HepG2 (cell line): ENCODE measurements around the gene PARD3. TPM values are rescaled to one million over a fixed set of nuclear protein-coding genes. Genes with fewer than 3 reads are reported as not detected.

ENCODE experiments used
- ATAC-seq: fragments of 200-7000 bp; cut with Tn5 transposase; 3 replicates; pipeline ENCODE4 v1.9.1; 2020; ENCODE audit warnings: mild to moderate bottlenecking, moderate library complexity
- BruUV-seq: library from RNA; stranded (reverse); fragments of 400-500 nt; replicated peaks from 2 replicates; lab custom pipeline; 2021; lab: Mats Ljungman, UMichigan
- CTCF ChIA-PET: fragments of 300-600 bp; formaldehyde crosslinking; extraction: SDS; loops from one replicate; lab custom pipeline; 2021; ENCODE audit warnings: low total read pairs, inconsistent platforms, low intra/inter-chr PET ratio; lab: Yijun Ruan, JAX
- POLR2A ChIA-PET: fragments of 350-600 bp; sonication (Branson Sonifier 250); formaldehyde crosslinking; loops from one replicate; lab custom pipeline; 2020; ENCODE audit warnings: antibody characterized with exemption, inconsistent platforms; lab: Yijun Ruan, JAX
- DNase-seq: peaks from one replicate; pipeline ENCODE4 v3.0.0-alpha.2; 2015; ENCODE audit warnings: low spot score
- FAIRE-seq: peaks from 3 replicates; lab custom pipeline; 2011; peaks lifted over from hg19 to GRCh38; lab: Jason Lieb, UNC
- H2AFZ ChIP-seq: one replicate; pipeline ENCODE4 v1.6.1; 2011; ENCODE audit warnings: low read length, inconsistent platforms
- H3K27ac ChIP-seq: fragments of 300-600 bp; 3 replicates; pipeline ENCODE4 v1.8.0; 2011; ENCODE audit warnings: mixed run types, mild to moderate bottlenecking, mixed read lengths, low read length, inconsistent platforms; ENCODE audit not compliant: insufficient read depth; ENCODE audit errors: extremely low read length
- H3K27me3 ChIP-seq, 2 experiments: fragments of 200-600 bp in 1 of 2; 2 replicates in 1 of 2; 3 replicates in 1 of 2; pipeline versions ENCODE4 v1.6.0 to v1.8.0; 2011; ENCODE audit warnings: low read length in 2 of 2, mild to moderate bottlenecking in 2 of 2, moderate library complexity in 2 of 2, inconsistent platforms in 1 of 2; ENCODE audit not compliant: insufficient read depth in 2 of 2, control insufficient read depth in 1 of 2
- H3K36me3 ChIP-seq, 2 experiments: fragments of 200-600 bp in 1 of 2; replicated peaks in 1 of 2; 2 replicates in 1 of 2; 3 replicates in 1 of 2; pipeline versions ENCODE4 v1.5.1 to v1.8.0; 2011; ENCODE audit warnings: low read length in 2 of 2, inconsistent platforms in 1 of 2; ENCODE audit not compliant: insufficient read depth in 2 of 2, control insufficient read depth in 1 of 2
- H3K4me1 ChIP-seq: 2 replicates; pipeline ENCODE4 v1.5.1; 2012; ENCODE audit warnings: low read length, inconsistent platforms; ENCODE audit not compliant: insufficient read depth
- H3K4me2 ChIP-seq: 2 replicates; pipeline ENCODE4 v1.6.0; 2011; ENCODE audit warnings: low read depth, low read length, inconsistent platforms
- H3K4me3 ChIP-seq, 3 experiments: fragments of 200-600 bp in 1 of 3; sonication (generic), shearing (Covaris generic) in 1 of 3; replicated peaks in 1 of 3; 2 replicates each; pipeline ENCODE4 v1.5.1; 2011 to 2016; ENCODE audit warnings: low read length in 3 of 3, inconsistent platforms in 2 of 3, low read depth in 2 of 3, mild to moderate bottlenecking in 2 of 3, control low read depth in 1 of 3, mixed read lengths in 1 of 3; ENCODE audit not compliant: insufficient read depth in 1 of 3
- H3K79me2 ChIP-seq: one replicate; pipeline ENCODE4 v1.6.1; 2011; ENCODE audit warnings: low read length, inconsistent platforms; ENCODE audit not compliant: insufficient read depth
- H3K9ac ChIP-seq: 2 replicates; pipeline ENCODE4 v1.6.0; 2011; ENCODE audit warnings: mild to moderate bottlenecking, low read depth, low read length, inconsistent platforms; ENCODE audit not compliant: insufficient read depth
- H3K9me3 ChIP-seq: 2 replicates; pipeline ENCODE4 v1.5.1; 2012; ENCODE audit warnings: mild to moderate bottlenecking, low read length
- H4K20me1 ChIP-seq: 2 replicates; pipeline ENCODE4 v1.6.0; 2011; ENCODE audit warnings: inconsistent platforms, mild to moderate bottlenecking, low read length, moderate library complexity; ENCODE audit not compliant: insufficient read depth
- GATAD1 ChIP-seq: IDR thresholded peaks from 2 replicates; pipeline ENCODE4 v1.6.1; 2016; ENCODE audit warnings: missing genetic modification reagents, missing compliant biosample characterization
- HCFC1 ChIP-seq: fragments of 150-350 bp; IDR thresholded peaks from 2 replicates; pipeline ENCODE4 v1.6.1; 2014; ENCODE audit warnings: low read depth, low read length
- MLXIP ChIP-seq: sonication (generic); formaldehyde crosslinking; IDR thresholded peaks from 2 replicates; pipeline ENCODE4 v1.9.0; 2021; ENCODE audit warnings: missing genetic modification reagents, borderline replicate concordance
- MXD1 ChIP-seq: sonication (generic); formaldehyde crosslinking; IDR thresholded peaks from 2 replicates; pipeline ENCODE4 v1.4.0; 2020; ENCODE audit warnings: mild to moderate bottlenecking, missing genetic modification reagents
- NR2F2 ChIP-seq: IDR thresholded peaks from 2 replicates; pipeline ENCODE4 v1.6.1; 2012; ENCODE audit warnings: low read depth, inconsistent platforms, borderline replicate concordance
- PCBP2 ChIP-seq: fragments of 200-400 bp; formaldehyde crosslinking; optimal IDR thresholded peaks from 2 replicates; pipeline ENCODE3; 2018; ENCODE audit warnings: low read length, low read depth; ENCODE audit not compliant: poor library complexity, severe bottlenecking
- PHF8 ChIP-seq: sonication (generic); formaldehyde crosslinking; IDR thresholded peaks from 2 replicates; pipeline ENCODE4 v1.5.0; 2020; ENCODE audit warnings: missing genetic modification reagents
- ZNF34 ChIP-seq: sonication (generic); formaldehyde crosslinking; IDR thresholded peaks from 2 replicates; pipeline ENCODE4 v1.4.0; 2020; ENCODE audit warnings: mild to moderate bottlenecking, missing genetic modification reagents, borderline replicate concordance
- ZNF512 ChIP-seq: sonication (generic); formaldehyde crosslinking; IDR thresholded peaks from 2 replicates; pipeline ENCODE4 v1.4.0; 2020; ENCODE audit warnings: mild to moderate bottlenecking, missing genetic modification reagents
- ZNF572 ChIP-seq: sonication (generic); formaldehyde crosslinking; IDR thresholded peaks from 2 replicates; pipeline ENCODE4 v1.5.1; 2020; ENCODE audit warnings: mild to moderate bottlenecking, missing genetic modification reagents
- ZNF7 ChIP-seq: IDR thresholded peaks from 2 replicates; pipeline ENCODE4 v1.6.1; 2016; ENCODE audit warnings: missing biosample characterization, missing genetic modification reagents
- WGBS: methylation state at CpG from one replicate; pipeline ENCODE4 v1.1.6; 2017; ENCODE audit warnings: low lambda C conversion rate; 5-methylcytosine and 5-hydroxymethylcytosine counted together
- in situ Hi-C: cut with HindIII; loops from 2 replicates; pipeline ENCODE4 v1.10.0; 2017; ENCODE audit warnings: low pct_unique_long_range_greater_than_20kb; ENCODE audit not compliant: extremely low pct_ligation_motif_present
- intact Hi-C: fragments of 100-400 bp; cut with micrococcal nuclease; formaldehyde crosslinking; loops from one replicate; pipeline ENCODE4 v1.10.0; 2022; ENCODE audit not compliant: unreplicated experiment
- polyA plus RNA-seq, 8 experiments: library from polyadenylated mRNA; depleted of rRNA in 3 of 8; stranded (reverse) in 7 of 8; unstranded in 1 of 8; fragments of >200 nt; fragmentation: Illumina TruSeq in 4 of 8; extraction: Trizol in 4 of 8; gene quantifications; 2 replicates each; pipeline versions ENCODE4 v1.2.1 to v1.2.3, GENCODE V29; 2011 to 2016; ENCODE audit warnings: low read depth in 4 of 8, missing spikeins in 1 of 8, mixed read lengths in 1 of 8; ENCODE audit not compliant: insufficient read depth in 1 of 8
- total RNA-seq, 5 experiments: library from RNA; depleted of rRNA; stranded (reverse); fragments of >200 nt; fragmentation: Illumina TruSeq; extraction: Trizol; gene quantifications; 2 replicates each; pipeline ENCODE4 v1.2.3, GENCODE V29; 2016; ENCODE audit warnings: low read depth in 1 of 5

The PARD3 gene
- total and polyA plus RNA-seq, 2 of the 13 experiments (the other 11 are each of a cell fraction or from before 2014, with no cell fraction given): 40.9 to 60.0 TPM

GRCh38 chr10:34824870-34825269, 9.8 kb upstream of the PARD3 start (continued):
- TF ChIP-seq MXD1: no peak
- TF ChIP-seq ZNF34: no peak
- no peak for TF ChIP-seq GATAD1 (CRISPR knock-in tag)
- TF ChIP-seq ZNF572 (CRISPR knock-in tag): no peak
- no peak for TF ChIP-seq MLXIP
- TF ChIP-seq HCFC1: no peak
- TF ChIP-seq ZNF7 (CRISPR knock-in tag): no peak
- TF ChIP-seq NR2F2: no peak

- DNase-seq (no peak), ATAC-seq (no peak), FAIRE-seq (no peak)
- Histone ChIP-seq H2AFZ (no peak overlapping the region), H4K20me1 (no peaks in the 10 kb centered on the region), H3K27ac (no peak overlapping the region), H3K9ac (no peak overlapping the region), H3K4me1 (peaks cover 43% of the 10 kb centered on the region), H3K4me2 (no peak overlapping the region), H3K36me3 (no peaks in the 10 kb centered on the region), H3K4me3 (no peak overlapping the region), H3K9me3 (no peaks in the 10 kb centered on the region), H3K79me2 (no peaks in the 10 kb centered on the region), H3K27me3 (no peaks in the 10 kb centered on the region; a peak in 1 of 5 replicates)
- in situ Hi-C loops (no loop called here), intact Hi-C loops (no loop called here)
- WGBS: 38% methylated on average over 6 of the region's 6 CpGs
- POLR2A ChIA-PET: no interaction called here
- CTCF ChIA-PET: no interaction called here
- no TSS peak for BruUV-seq
- TF ChIP-seq ZNF512 (CRISPR knock-in tag): peak; percentile 57; the same call in 1 of the 2 replicates
- no peak for TF ChIP-seq PHF8 (CRISPR knock-in tag)
- TF ChIP-seq PCBP2: peak; percentile 67
Observed at GRCh38 chr10:34821587-34822585, 6.8 kb upstream of the PARD3 start.
